ENCODE data around the gene KCNMB4.

GRCh38 chr12:70449074-70449752 is 83.1 kb downstream of the KCNMB4 start:
- TF ChIP-seq CTCF (optimal IDR thresholded peaks at IDR 0.05 in 1 of 3, IDR thresholded peaks at IDR 0.05 in 1 of 3, conservative IDR thresholded peaks at IDR 0.05 in 1 of 3; ENCODE audit: extremely low read depth in 1 of 3, insufficient read depth in 2 of 3, low read length in 3 of 3) (no peak), EZH2 (IDR thresholded peaks at IDR 0.05; ENCODE audit: low read length) (no peak)

Measured in keratinocyte (primary cell).